Liver (tissue), 9 donors: Measurements from ENCODE around the gene PRKAR1B. TPM values are rescaled to one million over a fixed set of nuclear protein-coding genes. Genes with fewer than 3 reads are reported as not detected.

Source experiments
- DNase-seq: peaks from one replicate; pipeline ENCODE4 v3.0.0-alpha.2; 2017; ENCODE audit warnings: low spot score
- H3K27ac ChIP-seq, 2 donors: one replicate each; pipeline ENCODE4 v1.7.0; 2013; ENCODE audit warnings: inconsistent platforms in 2 of 2, low read length in 2 of 2, control low read depth in 1 of 2, low read depth in 1 of 2, mild to moderate bottlenecking in 1 of 2
- H3K27me3 ChIP-seq, 4 donors: one replicate each; pipeline versions ENCODE4 v1.6.1 to v1.7.0; 2013; ENCODE audit warnings: low read length in 3 of 4, inconsistent platforms in 1 of 4, mild to moderate bottlenecking in 1 of 4, moderate library complexity in 1 of 4; ENCODE audit not compliant: control insufficient read depth in 4 of 4, insufficient read depth in 4 of 4
- H3K36me3 ChIP-seq, 4 donors: one replicate each; pipeline versions ENCODE4 v1.6.1 to v1.7.0; 2013; ENCODE audit warnings: low read length in 3 of 4, mild to moderate bottlenecking in 3 of 4, low read depth in 1 of 4, moderate library complexity in 1 of 4; ENCODE audit not compliant: control insufficient read depth in 4 of 4, insufficient read depth in 3 of 4
- H3K4me1 ChIP-seq, 4 donors: one replicate each; pipeline versions ENCODE4 v1.6.1 to v1.7.0; 2013; ENCODE audit warnings: low read length in 3 of 4, mild to moderate bottlenecking in 3 of 4, moderate library complexity in 1 of 4; ENCODE audit not compliant: control insufficient read depth in 4 of 4, insufficient read depth in 4 of 4
- H3K4me3 ChIP-seq, 3 donors: one replicate each; pipeline versions ENCODE4 v1.6.1 to v1.7.0; 2013; ENCODE audit warnings: low read length in 3 of 3, control low read depth in 1 of 3, low read depth in 1 of 3, mild to moderate bottlenecking in 1 of 3
- H3K9ac ChIP-seq, 2 donors: one replicate each; pipeline ENCODE4 v1.7.0; 2013; ENCODE audit warnings: low read length in 2 of 2, mild to moderate bottlenecking in 2 of 2, moderate library complexity in 2 of 2, control low read depth in 1 of 2, low read depth in 1 of 2
- H3K9me3 ChIP-seq, 4 donors: one replicate each; pipeline versions ENCODE4 v1.6.1 to v1.7.0; 2013; ENCODE audit warnings: low read length in 3 of 4; ENCODE audit not compliant: control insufficient read depth in 4 of 4
- CTCF ChIP-seq: fragments of 150-350 bp; IDR thresholded peaks from 2 replicates; pipeline ENCODE4 v1.5.1; 2017; ENCODE audit warnings: improper control_type of control experiment, low read depth, low read length; ENCODE audit not compliant: missing input control
- EGR1 ChIP-seq, 2 donors: IDR thresholded peaks; 2 replicates each; pipeline ENCODE4 v1.6.1; 2016 to 2018; ENCODE audit warnings: antibody characterized with exemption in 2 of 2, low read depth in 2 of 2
- FOXA1 ChIP-seq: IDR thresholded peaks from 2 replicates; pipeline ENCODE4 v1.6.1; 2016; ENCODE audit warnings: antibody characterized with exemption
- FOXA2 ChIP-seq: IDR thresholded peaks from 2 replicates; pipeline ENCODE4 v1.6.1; 2016; ENCODE audit warnings: antibody characterized with exemption
- GABPA ChIP-seq, 2 donors: IDR thresholded peaks in 1 of 2; conservative IDR thresholded peaks in 1 of 2; 2 replicates each; pipeline ENCODE4 v1.6.1; 2016; ENCODE audit warnings: antibody characterized with exemption in 2 of 2, mild to moderate bottlenecking in 1 of 2, moderate library complexity in 1 of 2
- HNF4A ChIP-seq, 2 donors: conservative IDR thresholded peaks; 2 replicates each; pipeline ENCODE4 v1.6.1; 2016; ENCODE audit warnings: antibody characterized with exemption in 2 of 2, mild to moderate bottlenecking in 2 of 2
- HNF4G ChIP-seq: IDR thresholded peaks from 2 replicates; pipeline ENCODE4 v1.6.1; 2016; ENCODE audit warnings: antibody characterized with exemption
- JUND ChIP-seq, 2 donors: IDR thresholded peaks; 2 replicates each; pipeline ENCODE4 v1.6.1; 2016; ENCODE audit warnings: antibody characterized with exemption in 2 of 2
- NR2F2 ChIP-seq: IDR thresholded peaks from 2 replicates; pipeline ENCODE4 v1.6.1; 2016; ENCODE audit warnings: antibody characterized with exemption
- RAD21 ChIP-seq, 2 donors: IDR thresholded peaks; 2 replicates each; pipeline ENCODE4 v1.6.1; 2016; ENCODE audit warnings: antibody characterized with exemption in 2 of 2, mild to moderate bottlenecking in 2 of 2
- RXRA ChIP-seq, 2 donors: IDR thresholded peaks; 2 replicates each; pipeline ENCODE4 v1.6.1; 2017 to 2018; ENCODE audit warnings: antibody characterized with exemption in 2 of 2, mild to moderate bottlenecking in 1 of 2
- SP1 ChIP-seq: IDR thresholded peaks from 2 replicates; pipeline ENCODE4 v1.6.1; 2018; ENCODE audit warnings: antibody characterized with exemption, mild to moderate bottlenecking
- TAF1 ChIP-seq: conservative IDR thresholded peaks from 2 replicates; pipeline ENCODE4 v1.6.1; 2016; ENCODE audit warnings: antibody characterized with exemption, mild to moderate bottlenecking
- YY1 ChIP-seq: IDR thresholded peaks from 2 replicates; pipeline ENCODE4 v1.6.1; 2016; ENCODE audit warnings: antibody characterized with exemption, mild to moderate bottlenecking
- ZBTB33 ChIP-seq: IDR thresholded peaks from 2 replicates; pipeline ENCODE4 v1.6.1; 2016; ENCODE audit warnings: antibody characterized with exemption
- WGBS: extraction: QIAGEN DNeasy Blood & Tissue Kit; methylation state at CpG from one replicate; pipeline ENCODE4 v1.1.7; 2013; 5-methylcytosine and 5-hydroxymethylcytosine counted together
- polyA plus RNA-seq, 2 donors: library from polyadenylated mRNA; stranded (reverse) in 1 of 2; unstranded in 1 of 2; fragments of 200-250 nt in 1 of 2; fragments of >200 nt in 1 of 2; fragmentation: Nextera tagmentation in 1 of 2; extraction: Ambion mirVana in 1 of 2; gene quantifications; one replicate each; pipeline versions ENCODE4 v1.2.1 to v1.2.3, GENCODE V29; 2013 to 2015
- total RNA-seq, 2 donors: library from RNA; depleted of rRNA; stranded (reverse); fragments of >200 nt; gene quantifications; one replicate each; pipeline ENCODE4 v1.2.3, GENCODE V29; 2014
- TF ChIP-seq, protein P1 (sequence below): IDR thresholded peaks from 2 replicates; pipeline ENCODE4 v1.6.1; 2016; ENCODE audit warnings: antibody characterized with exemption
- TF ChIP-seq, protein P2 (sequence below): IDR thresholded peaks from 2 replicates; pipeline ENCODE4 v1.6.1; 2016; ENCODE audit warnings: antibody characterized with exemption, mild to moderate bottlenecking
- TF ChIP-seq, protein P3 (sequence below): IDR thresholded peaks from 2 replicates; pipeline ENCODE4 v1.6.1; 2016; ENCODE audit warnings: antibody characterized with exemption
- donor health status: healthy.
- donor health status: healthy.
- donor health status: healthy.
- donor health status: healthy.
- donor health status: healthy.

PRKAR1B gene
- total and polyA plus RNA-seq, 4 donors: 11.1 to 14.4 (median 12.4) TPM

- Histone ChIP-seq H3K4me1 (peaks cover 4 to 10% (median 7%) of the 10 kb centered on the region in 4 donors), H3K9ac (no peak overlapping the region), H3K27me3 (peaks cover 0 to 3% (median under 1%) of the 10 kb centered on the region in 4 donors), H3K27ac (no peak overlapping the region), H3K4me3 (no peak overlapping the region), H3K36me3 (no peaks in the 10 kb centered on the region), H3K9me3 (peaks cover 0 to 2% (median 0%) of the 10 kb centered on the region in 4 donors)
- no peak for TF ChIP-seq CTCF
- TF ChIP-seq, protein P1, sequence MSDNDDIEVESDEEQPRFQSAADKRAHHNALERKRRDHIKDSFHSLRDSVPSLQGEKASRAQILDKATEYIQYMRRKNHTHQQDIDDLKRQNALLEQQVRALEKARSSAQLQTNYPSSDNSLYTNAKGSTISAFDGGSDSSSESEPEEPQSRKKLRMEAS: no peak
- no peak for TF ChIP-seq EGR1 (IDR thresholded peaks at IDR 0.05; ENCODE audit: low read depth in 2 of 2)
- no peak for TF ChIP-seq YY1
- no peak for DNase-seq
- 92% methylated on average over 22 of the region's 22 CpGs for WGBS
Observed at GRCh38 chr7:526460-527034, 200.5 kb downstream of the PRKAR1B start.

GRCh38 chr7:525740-526139 lies 201.3 kb downstream of the PRKAR1B start:
- H3K4me1 ChIP-seq: peaks cover 4 to 16% (median 11%) of the 10 kb centered on the region in 4 donors
- H3K4me3 ChIP-seq: no peak overlapping the region
- H3K9ac ChIP-seq: no peak overlapping the region
- WGBS: 85% methylated on average over 12 of the region's 12 CpGs
- H3K27ac ChIP-seq: no peak overlapping the region
- TF ChIP-seq, protein P2, sequence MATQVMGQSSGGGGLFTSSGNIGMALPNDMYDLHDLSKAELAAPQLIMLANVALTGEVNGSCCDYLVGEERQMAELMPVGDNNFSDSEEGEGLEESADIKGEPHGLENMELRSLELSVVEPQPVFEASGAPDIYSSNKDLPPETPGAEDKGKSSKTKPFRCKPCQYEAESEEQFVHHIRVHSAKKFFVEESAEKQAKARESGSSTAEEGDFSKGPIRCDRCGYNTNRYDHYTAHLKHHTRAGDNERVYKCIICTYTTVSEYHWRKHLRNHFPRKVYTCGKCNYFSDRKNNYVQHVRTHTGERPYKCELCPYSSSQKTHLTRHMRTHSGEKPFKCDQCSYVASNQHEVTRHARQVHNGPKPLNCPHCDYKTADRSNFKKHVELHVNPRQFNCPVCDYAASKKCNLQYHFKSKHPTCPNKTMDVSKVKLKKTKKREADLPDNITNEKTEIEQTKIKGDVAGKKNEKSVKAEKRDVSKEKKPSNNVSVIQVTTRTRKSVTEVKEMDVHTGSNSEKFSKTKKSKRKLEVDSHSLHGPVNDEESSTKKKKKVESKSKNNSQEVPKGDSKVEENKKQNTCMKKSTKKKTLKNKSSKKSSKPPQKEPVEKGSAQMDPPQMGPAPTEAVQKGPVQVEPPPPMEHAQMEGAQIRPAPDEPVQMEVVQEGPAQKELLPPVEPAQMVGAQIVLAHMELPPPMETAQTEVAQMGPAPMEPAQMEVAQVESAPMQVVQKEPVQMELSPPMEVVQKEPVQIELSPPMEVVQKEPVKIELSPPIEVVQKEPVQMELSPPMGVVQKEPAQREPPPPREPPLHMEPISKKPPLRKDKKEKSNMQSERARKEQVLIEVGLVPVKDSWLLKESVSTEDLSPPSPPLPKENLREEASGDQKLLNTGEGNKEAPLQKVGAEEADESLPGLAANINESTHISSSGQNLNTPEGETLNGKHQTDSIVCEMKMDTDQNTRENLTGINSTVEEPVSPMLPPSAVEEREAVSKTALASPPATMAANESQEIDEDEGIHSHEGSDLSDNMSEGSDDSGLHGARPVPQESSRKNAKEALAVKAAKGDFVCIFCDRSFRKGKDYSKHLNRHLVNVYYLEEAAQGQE: no peak
- no peak for TF ChIP-seq YY1
- TF ChIP-seq FOXA2: no peak
- TF ChIP-seq ZBTB33: no peak
- TF ChIP-seq CTCF: no peak
- no peak for TF ChIP-seq JUND (IDR thresholded peaks at IDR 0.05)
- no peak for TF ChIP-seq RAD21 (IDR thresholded peaks at IDR 0.05)
- TF ChIP-seq NR2F2: no peak
- TF ChIP-seq, protein P3, sequence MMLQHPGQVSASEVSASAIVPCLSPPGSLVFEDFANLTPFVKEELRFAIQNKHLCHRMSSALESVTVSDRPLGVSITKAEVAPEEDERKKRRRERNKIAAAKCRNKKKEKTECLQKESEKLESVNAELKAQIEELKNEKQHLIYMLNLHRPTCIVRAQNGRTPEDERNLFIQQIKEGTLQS: no peak
- TF ChIP-seq TAF1: no peak
- no peak for TF ChIP-seq SP1
- TF ChIP-seq HNF4G: no peak
- TF ChIP-seq RXRA (IDR thresholded peaks at IDR 0.05): no peak
- TF ChIP-seq, protein P1: no peak
- no peak for TF ChIP-seq EGR1 (IDR thresholded peaks at IDR 0.05; ENCODE audit: low read depth in 2 of 2)
- TF ChIP-seq HNF4A (conservative IDR thresholded peaks at IDR 0.05): no peak
- TF ChIP-seq GABPA (IDR thresholded peaks at IDR 0.05 in 1 of 2, conservative IDR thresholded peaks at IDR 0.05 in 1 of 2): no peak
- TF ChIP-seq FOXA1: no peak
- no peaks in the 10 kb centered on the region for H3K36me3 ChIP-seq
- H3K9me3 ChIP-seq: peaks cover 0 to 2% (median 0%) of the 10 kb centered on the region in 4 donors
- DNase-seq: no peak
- peaks cover 0 to 3% (median under 1%) of the 10 kb centered on the region in 4 donors for H3K27me3 ChIP-seq
